ENCODE measurements around the gene TAF11L13. TPM values are rescaled to one million over a fixed set of nuclear protein-coding genes. Genes with fewer than 3 reads are reported as not detected.

TAF11L13 gene
- total RNA-seq, 1 donor from 2014 or later = not detected

DNA sequence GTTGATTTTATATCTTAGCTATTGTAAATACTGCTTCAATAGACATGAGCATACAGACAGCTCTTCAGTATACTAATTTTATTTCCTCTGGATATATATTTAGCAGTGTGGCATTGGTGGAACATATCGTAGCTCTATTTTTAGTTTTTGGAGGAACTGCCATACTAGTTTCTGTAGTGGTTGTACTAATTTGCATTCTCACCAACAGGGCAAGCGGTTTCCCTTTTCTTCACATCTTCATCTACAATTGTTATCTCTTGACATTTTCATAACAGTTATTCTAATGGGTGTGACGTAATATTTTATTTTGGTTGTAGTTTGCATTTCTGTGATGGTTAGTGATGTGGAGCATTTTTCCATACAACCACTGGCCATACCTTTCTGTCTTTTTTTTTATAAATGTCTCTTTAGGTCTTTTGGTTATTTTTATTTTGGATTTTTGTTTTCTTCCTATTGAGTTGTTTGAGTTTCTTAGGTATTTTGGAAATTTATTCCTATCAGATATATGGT lies 34.9 kb downstream of the TAF11L13 start:
- DNase-seq (ENCODE audit: low spot score) = no peak
- ATAC-seq = no peak

DNA sequence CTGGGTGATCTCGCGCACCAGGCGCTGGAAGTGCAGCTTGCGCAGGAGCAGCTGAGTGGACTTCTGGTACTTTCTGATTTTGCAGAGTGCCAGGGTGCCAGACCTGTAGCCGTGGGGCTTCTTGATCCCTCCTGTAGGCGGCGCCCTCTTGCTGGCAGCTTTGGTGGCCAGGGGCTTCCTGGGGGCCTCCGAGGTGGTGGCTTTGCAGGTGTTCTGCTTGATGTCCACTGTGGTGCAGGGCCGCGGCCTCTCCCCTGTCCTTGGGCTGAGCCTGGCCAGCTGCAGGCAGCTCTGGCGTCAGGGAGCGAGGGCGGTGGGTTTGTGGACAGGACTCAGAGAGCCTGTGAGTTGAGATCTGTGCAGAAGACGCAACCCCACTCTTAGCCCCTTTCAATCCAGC lies 38.5 kb downstream of the TAF11L13 start:
- DNase-seq (ENCODE audit: low spot score) = no peak
- intact Hi-C loops (cut with DNase I) = no loop called here
- ATAC-seq = no peak

More for the DNA sequence above, 34.9 kb downstream of the TAF11L13 start:
- intact Hi-C loops (cut with DNase I) = no loop called here

GRCh38 chr5:17678751-17679324 lies 47.0 kb downstream of the TAF11L13 start:
- intact Hi-C loops (cut with DNase I) = no loop called here
- DNase-seq (ENCODE audit: low spot score) (no peak), ATAC-seq (no peak)

GRCh38 chr5:17679597-17680203 lies 47.8 kb downstream of the TAF11L13 start:
- DNase-seq (ENCODE audit: low spot score) (no peak), ATAC-seq (no peak)
- intact Hi-C loops (cut with DNase I) = no loop called here

GRCh38 chr5:17680737-17681136 lies 48.8 kb downstream of the TAF11L13 start:
- no peak for DNase-seq (ENCODE audit: low spot score)
- no peak for ATAC-seq
- intact Hi-C loops (cut with DNase I) = no loop called here

Other genes with a start within 250 kb of the TAF11L13 start
- gene TAF11L2, start 133.9 kb upstream of the TAF11L13 start, total RNA-seq = not detected
- not detected for gene TAF11L3, start 113.7 kb upstream of the TAF11L13 start, total RNA-seq
- gene TAF11L4, start 110.3 kb upstream of the TAF11L13 start, total RNA-seq = not detected
- not detected for gene TAF11L5, start 106.9 kb upstream of the TAF11L13 start, total RNA-seq
- not detected for gene TAF11L6, start 103.4 kb upstream of the TAF11L13 start, total RNA-seq
- gene TAF11L7, start 46.3 kb upstream of the TAF11L13 start, total RNA-seq = not detected
- not detected for gene TAF11L8, start 41.1 kb upstream of the TAF11L13 start, total RNA-seq
- gene TAF11L9, start 37.7 kb upstream of the TAF11L13 start, total RNA-seq = not detected
- not detected for gene TAF11L10, start 34.3 kb upstream of the TAF11L13 start, total RNA-seq
- not detected for gene TAF11L11, start 27.9 kb upstream of the TAF11L13 start, total RNA-seq
- gene TAF11L12, start 21.7 kb upstream of the TAF11L13 start, total RNA-seq = not detected
- gene TAF11L14, start 2.4 kb downstream of the TAF11L13 start, total RNA-seq = not detected